Activated CD8-positive, alpha-beta T cell treated with anti-CD3 and anti-CD28 coated beads for 36 hours (primary cell): Measurements from ENCODE around the gene AMOTL2. TPM values are rescaled to one million over a fixed set of nuclear protein-coding genes. Genes with fewer than 3 reads are reported as not detected.

Source experiments
- ATAC-seq: fragments of 200-7000 bp; cut with Tn5 transposase; one replicate; pipeline ENCODE4 v1.10.0; 2021; ENCODE audit warnings: mild to moderate bottlenecking, moderate library complexity
- CTCF ChIA-PET: fragments of 350-600 bp; sonication (Branson Sonifier 250); formaldehyde crosslinking; loops from one replicate; lab custom pipeline; 2021; ENCODE audit warnings: antibody characterized with exemption; lab: Charles Lee
- POLR2A ChIA-PET: fragments of 350-600 bp; sonication (Branson Sonifier 250); formaldehyde crosslinking; loops from one replicate; lab custom pipeline; 2021; ENCODE audit warnings: antibody characterized with exemption; lab: Charles Lee
- DNase-seq: peaks from one replicate; pipeline ENCODE4 v3.0.0-alpha.2; 2020
- H3K27ac Mint-ChIP-seq: one replicate; pipeline ENCODE4 v1.8.0; 2021; ENCODE audit warnings: mild to moderate bottlenecking, mixed read lengths
- H3K27me3 Mint-ChIP-seq: one replicate; pipeline ENCODE4 v1.8.0; 2021; ENCODE audit warnings: mixed read lengths
- H3K36me3 Mint-ChIP-seq: one replicate; pipeline ENCODE4 v1.8.0; 2021; ENCODE audit warnings: low read depth, mixed read lengths
- H3K4me1 Mint-ChIP-seq: one replicate; pipeline ENCODE4 v1.8.0; 2021; ENCODE audit warnings: low read depth, mixed read lengths
- H3K4me3 Mint-ChIP-seq: one replicate; pipeline ENCODE4 v1.8.0; 2021; ENCODE audit warnings: mild to moderate bottlenecking, moderate library complexity, mixed read lengths
- H3K9me3 Mint-ChIP-seq: one replicate; pipeline ENCODE4 v1.8.0; 2021; ENCODE audit warnings: mixed read lengths
- CTCF ChIP-seq: fragments of 200-600 bp; IDR thresholded peaks from one replicate; pipeline ENCODE4 v1.8.0; 2022; ENCODE audit warnings: antibody characterized with exemption, mild to moderate bottlenecking
- intact Hi-C: fragments of 100-400 bp; cut with micrococcal nuclease; formaldehyde crosslinking; loops from one replicate; pipeline ENCODE4 v1.10.0; 2022
- total RNA-seq, 2 experiments: library from RNA; stranded (reverse); gene quantifications; one replicate each; pipeline ENCODE4 v1.2.3, GENCODE V29; 2021

AMOTL2 gene
- total RNA-seq, 2 experiments from 2014 or later = not detected

DNA sequence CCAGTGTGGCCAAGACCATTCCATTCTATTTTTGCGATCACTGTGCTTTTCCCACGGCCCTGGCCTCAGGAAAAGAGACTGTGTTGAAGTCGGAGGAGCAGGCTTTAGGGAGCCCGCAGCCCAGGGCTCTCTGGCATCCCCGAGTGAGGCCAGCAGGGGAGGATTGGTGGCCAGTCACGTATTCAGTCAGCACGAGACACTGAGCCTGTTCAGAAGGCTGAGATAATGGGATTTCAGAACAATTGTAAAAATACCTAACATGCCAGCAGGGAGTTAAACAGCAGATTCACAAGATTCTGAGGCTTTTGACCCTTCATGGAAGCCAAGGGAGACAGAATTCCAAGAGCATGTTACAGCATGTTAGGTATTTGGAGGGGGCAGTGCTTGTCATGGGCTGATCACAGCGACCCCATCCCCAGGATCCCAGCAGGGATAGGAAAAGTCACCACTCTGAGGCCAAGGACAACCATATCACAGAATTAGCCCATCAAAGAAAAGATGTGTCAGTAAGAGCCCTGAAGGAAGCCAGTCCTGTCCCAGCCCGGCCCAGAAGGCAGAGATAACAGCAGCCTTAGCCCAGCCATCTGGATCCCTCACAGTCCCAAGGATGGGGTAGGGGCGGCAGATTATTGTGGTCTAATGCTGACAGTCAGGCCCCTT is 40.6 kb downstream of the AMOTL2 start:
- intact Hi-C loops = no loop called here
- DNase-seq = no peak
- no peak for ATAC-seq
- Mint-ChIP-seq H3K4me1 (no peaks in the 10 kb centered on the region), H3K4me3 (no peak overlapping the region), H3K27ac (no peak overlapping the region), H3K36me3 (no peaks in the 10 kb centered on the region), H3K9me3 (no peaks in the 10 kb centered on the region), H3K27me3 (peaks cover 1% of the 10 kb centered on the region)
- POLR2A ChIA-PET = no interaction called here
- CTCF ChIA-PET = no interaction called here
- no peak for TF ChIP-seq CTCF

DNA sequence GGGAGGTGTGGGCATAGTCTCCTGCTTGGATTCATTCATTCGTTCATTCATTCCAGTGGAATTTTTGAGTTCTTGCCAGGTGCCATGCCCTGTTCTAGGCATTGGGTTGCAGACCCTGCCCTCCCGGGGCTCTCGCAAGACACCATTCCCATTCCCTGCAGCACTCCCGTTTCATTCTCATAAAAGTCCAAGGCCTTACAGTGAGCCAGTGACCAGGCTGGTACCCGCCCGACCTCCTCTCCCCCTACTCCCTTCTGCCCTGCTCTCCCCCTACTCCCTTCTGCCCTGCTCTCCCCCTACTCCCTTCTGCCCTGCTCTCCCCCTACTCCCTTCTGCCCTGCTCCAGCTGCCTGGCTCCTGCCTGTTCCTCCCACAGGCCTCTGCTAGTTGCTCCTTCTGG is 41.9 kb downstream of the AMOTL2 start:
- no peaks in the 10 kb centered on the region for H3K36me3 Mint-ChIP-seq
- ChIA-PET POLR2A (interaction anchor here (1.2 kb wide), 1 partner anchor 32 kb away, joined by 3 read pairs; no protein-coding TSS in a partner anchor), CTCF (interaction anchor here (1.6 to 1.7 kb wide), 2 partner anchors 24 to 120 kb away, joined by 5 read pairs; no protein-coding TSS in a partner anchor)
- H3K27me3 Mint-ChIP-seq = peaks cover 1% of the 10 kb centered on the region
- H3K27ac Mint-ChIP-seq = no peak overlapping the region
- no peak overlapping the region for H3K4me3 Mint-ChIP-seq
- H3K9me3 Mint-ChIP-seq = no peaks in the 10 kb centered on the region
- no peaks in the 10 kb centered on the region for H3K4me1 Mint-ChIP-seq
- no peak for TF ChIP-seq CTCF
- intact Hi-C loops = no loop called here
- ATAC-seq (no peak), DNase-seq (no peak)

DNA sequence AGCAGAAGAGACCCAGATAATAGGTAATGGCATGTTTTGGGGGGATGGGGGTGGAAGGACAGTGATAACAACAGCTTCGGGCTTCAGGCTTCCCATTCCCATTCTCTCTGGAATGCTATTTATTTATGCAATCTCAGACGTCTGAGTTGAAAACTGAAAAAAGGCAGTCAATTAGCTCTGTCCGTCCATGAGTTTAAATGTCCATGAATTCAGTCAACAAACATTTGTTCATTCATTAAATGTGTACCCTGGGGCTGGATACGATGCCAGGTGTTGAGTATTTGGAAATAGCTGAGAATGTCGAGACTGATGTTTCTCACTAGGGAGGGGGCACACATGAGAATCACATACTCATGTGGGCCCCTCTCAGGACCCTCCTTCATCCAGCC is 42.4 kb downstream of the AMOTL2 start:
- peaks cover 2% of the 10 kb centered on the region for H3K27me3 Mint-ChIP-seq
- H3K27ac Mint-ChIP-seq = no peak overlapping the region
- no peaks in the 10 kb centered on the region for H3K9me3 Mint-ChIP-seq
- intact Hi-C loops = no loop called here
- CTCF ChIA-PET = interaction anchor here (0.7 to 1.7 kb wide), 4 partner anchors 11 to 120 kb away, joined by 3 to 5 read pairs (median 4); no protein-coding TSS in a partner anchor
- no peaks in the 10 kb centered on the region for H3K4me1 Mint-ChIP-seq
- no peak overlapping the region for H3K4me3 Mint-ChIP-seq
- POLR2A ChIA-PET = interaction anchor here (1.2 kb wide), 1 partner anchor 32 kb away, joined by 3 read pairs; no protein-coding TSS in a partner anchor
- no peaks in the 10 kb centered on the region for H3K36me3 Mint-ChIP-seq
- DNase-seq (no peak), ATAC-seq (no peak)
- TF ChIP-seq CTCF = no peak

- Mint-ChIP-seq H3K9me3 (no peaks in the 10 kb centered on the region), H3K27ac (no peak overlapping the region), H3K36me3 (no peaks in the 10 kb centered on the region), H3K27me3 (peaks cover 3% of the 10 kb centered on the region), H3K4me1 (no peaks in the 10 kb centered on the region), H3K4me3 (no peak overlapping the region)
- no peak for ATAC-seq
- CTCF ChIA-PET = interaction anchor here (0.7 to 1.7 kb wide), 4 partner anchors 11 to 119 kb away, joined by 3 to 5 read pairs (median 4); no protein-coding TSS in a partner anchor
- POLR2A ChIA-PET = interaction anchor here (1.2 kb wide), 1 partner anchor 33 kb away, joined by 3 read pairs; no protein-coding TSS in a partner anchor
- DNase-seq = no peak
- intact Hi-C loops = no loop called here
- no peak for TF ChIP-seq CTCF
Observed at GRCh38 chr3:134330883-134331810, 43.1 kb downstream of the AMOTL2 start.
